GM19328 (cell line): Measurements from ENCODE around the gene CNOT11.
A peak's percentile ranks its signal among the peaks of the same experiment; 100 is the strongest.
"Not testable (repeated sequence)": the region's sequence is repeated elsewhere in the genome, so short reads cannot be mapped to it uniquely, and the experiment has no call there.

Source experiments
- ATAC-seq: cut with Tn5 transposase; IDR thresholded peaks from one replicate; pipeline ENCODE4 v1.9.1; 2021; ENCODE audit warnings: mild to moderate bottlenecking, moderate library complexity; ENCODE audit not compliant: unreplicated experiment

Gene CNOT11

GRCh38 chr2:101252408-101253012 lies at the start of gene CNOT11:
CNOT11 (plus strand) TSS chr2:101252886; CDS start chr2:101252965, 79 bp downstream.
- peak; percentile 81 for ATAC-seq

DNA sequence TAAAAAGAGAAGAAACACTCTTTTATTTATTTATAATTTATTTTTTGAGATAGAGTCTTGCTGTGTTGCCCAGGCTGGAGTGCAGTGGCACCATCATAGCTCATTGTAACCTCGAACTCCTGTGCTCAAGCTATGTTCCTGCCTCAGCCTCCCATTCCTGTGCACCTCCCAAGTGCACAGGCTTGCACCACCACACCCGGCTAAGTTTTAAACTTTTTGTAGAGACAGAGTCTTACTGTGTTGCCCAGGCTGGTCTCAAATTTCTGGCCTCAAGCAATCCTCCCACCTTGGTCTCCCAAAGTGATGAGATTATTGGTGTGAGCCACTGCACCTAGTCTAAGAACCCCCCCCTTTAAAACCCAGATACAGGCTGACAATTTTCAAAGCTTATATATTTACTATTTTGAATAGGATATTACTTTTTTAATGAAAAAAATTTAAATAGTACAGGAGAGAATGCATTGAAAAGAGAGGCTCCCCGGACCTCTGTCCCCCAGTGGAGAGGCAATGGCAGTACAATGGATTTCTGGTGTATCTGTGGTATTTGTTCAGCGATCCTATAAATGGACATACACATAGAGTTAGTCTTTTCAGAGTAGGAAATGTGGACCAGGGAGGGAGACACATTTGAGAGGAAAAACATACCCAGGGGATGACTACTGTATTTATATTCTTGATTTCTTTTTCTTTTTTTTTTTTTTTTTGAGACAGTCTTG lies 48.1 kb upstream of the CNOT11 start:
- ATAC-seq: no peak

DNA sequence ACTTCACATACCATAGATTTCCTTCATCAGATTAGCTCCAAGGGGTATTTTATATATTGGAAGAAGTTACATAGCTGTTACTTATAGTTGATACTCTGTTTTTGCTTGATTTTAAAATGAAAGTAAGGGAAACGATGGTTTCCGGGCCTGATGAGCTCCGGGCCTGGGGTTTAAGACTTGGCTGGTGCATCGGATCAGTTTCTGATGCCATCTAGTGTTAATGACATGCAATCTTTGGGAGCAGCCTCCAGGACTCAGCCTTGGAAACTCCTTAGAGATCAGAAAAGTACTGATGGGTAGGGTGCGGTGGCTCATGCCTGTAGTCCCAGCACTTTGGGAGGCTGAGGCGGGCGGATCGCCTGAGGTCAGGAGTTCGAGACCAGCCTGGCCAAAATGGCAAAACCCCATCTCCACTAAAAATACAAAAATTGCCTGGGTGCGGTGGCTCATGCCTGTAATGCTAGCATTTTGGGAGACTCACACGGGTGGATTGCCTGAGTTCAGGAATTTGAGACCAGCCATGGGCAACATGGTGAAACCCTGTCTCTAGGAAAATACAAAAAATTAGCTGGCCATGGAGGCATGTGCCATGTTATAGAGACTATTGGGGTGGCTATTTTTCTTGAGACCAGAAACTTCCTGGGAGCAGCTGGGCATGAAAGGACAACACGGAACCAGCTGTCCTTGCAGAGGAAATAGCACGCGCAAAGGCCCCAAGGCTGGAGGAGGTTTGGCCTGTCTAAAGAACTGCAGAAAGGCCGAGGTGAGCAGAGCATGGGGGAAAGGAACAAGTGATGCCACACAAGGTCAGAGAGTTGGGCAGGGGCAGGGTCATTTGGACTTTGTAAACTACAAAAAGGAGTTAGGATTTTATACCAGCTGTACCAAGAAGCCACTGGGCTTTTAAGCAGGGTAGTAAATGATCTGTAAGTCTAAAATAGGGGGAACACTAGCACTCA lies 46.9 kb upstream of the CNOT11 start:
- ATAC-seq: no peak

GRCh38 chr2:101208830-101209229 lies 43.9 kb upstream of the CNOT11 start:
- no peak for ATAC-seq

DNA sequence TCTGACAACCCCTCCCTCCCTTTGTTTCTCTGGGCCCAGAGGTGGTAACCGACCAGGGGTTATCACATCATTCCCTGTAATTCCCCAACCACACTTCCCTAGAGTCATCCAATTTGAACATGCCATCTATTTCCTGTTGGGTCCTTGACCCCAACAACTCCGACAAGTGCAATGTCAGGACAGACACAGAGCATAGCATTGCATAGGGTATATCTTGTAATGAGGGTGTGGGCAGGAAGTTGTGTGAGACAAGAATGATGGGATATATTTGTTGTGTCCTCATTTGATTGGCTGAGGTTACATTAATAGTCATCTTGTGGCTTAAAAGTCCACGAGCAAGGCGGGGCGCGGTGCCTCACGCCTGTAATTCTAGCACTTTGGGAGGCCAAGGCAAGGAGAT lies 33.4 kb upstream of the CNOT11 start:
- no peak for ATAC-seq

DNA sequence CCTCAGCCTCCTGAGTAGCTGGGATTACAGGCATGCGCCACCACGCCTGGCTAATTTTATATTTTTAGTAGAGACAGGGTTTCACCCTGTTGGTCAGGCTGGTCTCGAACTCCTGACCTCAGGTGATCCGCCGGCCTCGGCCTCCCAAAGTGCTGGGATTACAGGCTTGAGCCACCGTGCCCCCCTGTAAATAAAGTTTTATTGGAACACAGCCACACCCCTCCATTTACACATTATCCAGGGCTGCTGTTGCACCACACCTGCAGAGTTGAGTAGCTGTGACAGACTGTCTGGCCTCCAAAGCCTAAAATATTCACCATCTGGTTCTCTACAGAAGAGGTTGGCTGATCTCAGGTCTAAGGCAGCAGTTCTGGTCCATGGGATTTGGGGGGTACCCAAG lies 32.6 kb upstream of the CNOT11 start:
- not testable (repeated sequence) for ATAC-seq

DNA sequence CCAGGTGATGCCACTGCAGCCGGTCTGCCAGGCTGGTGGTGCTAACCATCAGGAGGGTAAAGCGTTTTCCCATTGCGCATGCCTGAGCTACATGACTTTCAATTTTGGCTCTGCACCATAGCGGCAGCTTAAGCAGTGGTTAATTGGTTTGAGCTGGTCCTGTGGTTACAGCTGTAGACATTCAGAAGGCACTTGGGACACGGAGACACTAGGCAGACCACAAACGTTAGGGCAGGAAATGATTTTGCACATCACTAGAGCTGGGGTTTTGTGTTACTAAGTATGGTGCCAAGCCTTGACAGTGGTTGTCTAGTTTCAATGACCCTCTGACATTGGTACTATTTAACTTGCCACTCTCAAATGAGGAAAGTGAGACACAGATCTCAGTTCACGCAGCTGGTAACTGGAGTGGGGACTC lies 28.9 kb upstream of the CNOT11 start:
- peak; percentile 99 for ATAC-seq

DNA sequence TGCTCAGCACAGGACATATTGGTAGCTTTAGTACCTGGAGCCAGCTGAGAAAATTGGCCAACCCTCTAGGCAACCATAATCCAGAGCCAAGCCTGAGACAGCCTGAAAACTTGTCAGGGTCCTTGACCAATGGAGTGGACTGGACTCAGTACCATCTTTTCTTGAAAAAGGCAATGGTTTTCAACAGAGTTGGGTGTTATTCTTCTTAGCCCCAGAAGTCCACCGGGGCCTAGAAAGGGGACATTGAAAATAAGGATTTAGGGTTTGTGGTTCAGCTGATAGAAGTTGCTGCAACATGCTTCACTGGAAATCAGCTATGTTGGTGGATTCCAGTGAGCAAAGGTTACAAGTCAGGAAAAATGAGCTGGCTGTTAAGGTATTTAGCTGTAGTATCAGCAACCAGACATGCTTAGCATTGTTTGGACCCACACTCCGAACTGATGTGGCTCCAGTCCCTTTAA lies 22.1 kb upstream of the CNOT11 start:
- no peak for ATAC-seq

DNA sequence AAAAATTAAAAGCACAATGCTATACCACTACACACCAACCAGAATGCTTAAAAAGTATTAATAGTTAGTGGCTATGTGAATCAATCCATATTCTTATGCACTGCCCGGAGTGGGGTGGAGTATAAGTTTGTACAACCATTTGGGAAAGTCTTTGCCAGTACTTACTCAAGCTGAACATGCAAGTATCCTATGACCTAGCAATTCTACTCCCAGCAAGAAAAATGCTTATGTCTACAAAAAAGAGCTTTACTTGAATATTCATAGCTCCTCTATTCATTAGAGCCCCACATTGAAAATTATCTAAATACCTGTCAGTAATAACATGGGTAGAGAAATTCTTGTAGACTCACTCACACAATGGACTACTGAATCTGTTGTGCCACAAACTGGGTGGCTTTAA lies 21.4 kb upstream of the CNOT11 start:
- ATAC-seq: no peak

- no peak for ATAC-seq
Measured at GRCh38 chr2:101231937-101232730, 20.6 kb upstream of the CNOT11 start.

DNA sequence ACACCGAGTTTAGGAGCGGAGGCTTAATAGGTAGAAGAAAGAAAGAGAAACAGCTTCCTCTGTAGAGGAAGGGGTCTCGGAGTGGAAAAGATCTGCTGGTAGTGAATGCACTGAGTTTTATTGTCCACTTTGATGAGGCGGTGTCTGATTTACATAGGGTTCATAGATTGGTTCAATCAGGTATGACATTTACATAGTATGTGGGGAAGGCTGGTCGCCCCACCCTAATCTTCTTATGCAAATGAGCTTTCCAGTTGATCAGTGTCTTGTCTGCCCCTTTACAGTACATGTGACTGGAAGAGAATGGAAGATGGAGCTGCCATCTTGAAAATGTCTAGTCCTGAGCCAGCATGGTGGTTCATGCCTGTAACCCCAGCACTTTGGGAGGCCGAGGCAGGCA lies 19.9 kb upstream of the CNOT11 start:
- ATAC-seq: no peak

- no peak for ATAC-seq
Measured at GRCh38 chr2:101234169-101234938, 18.3 kb upstream of the CNOT11 start.

- not testable (repeated sequence) for ATAC-seq
Measured at GRCh38 chr2:101235956-101236355, 16.7 kb upstream of the CNOT11 start.

DNA sequence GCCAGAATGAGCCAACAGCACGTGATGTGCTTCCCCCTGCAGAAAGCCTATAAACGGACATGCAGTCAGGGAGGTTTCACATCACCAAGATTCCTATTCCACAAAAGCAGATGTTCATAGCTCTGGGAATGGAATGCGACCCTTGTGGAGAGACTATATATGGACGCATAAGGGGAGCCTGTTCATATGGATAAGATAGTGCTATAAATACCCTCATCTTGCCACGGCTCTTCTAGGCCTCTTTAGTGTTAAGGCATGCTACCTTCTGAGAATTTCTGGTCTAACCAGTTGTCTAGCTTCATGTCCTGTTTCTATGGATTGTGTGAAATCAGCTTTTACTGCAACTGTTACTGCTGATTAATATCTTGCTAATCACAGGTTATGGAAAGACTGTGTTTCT lies 14.7 kb upstream of the CNOT11 start:
- not testable (repeated sequence) for ATAC-seq

DNA sequence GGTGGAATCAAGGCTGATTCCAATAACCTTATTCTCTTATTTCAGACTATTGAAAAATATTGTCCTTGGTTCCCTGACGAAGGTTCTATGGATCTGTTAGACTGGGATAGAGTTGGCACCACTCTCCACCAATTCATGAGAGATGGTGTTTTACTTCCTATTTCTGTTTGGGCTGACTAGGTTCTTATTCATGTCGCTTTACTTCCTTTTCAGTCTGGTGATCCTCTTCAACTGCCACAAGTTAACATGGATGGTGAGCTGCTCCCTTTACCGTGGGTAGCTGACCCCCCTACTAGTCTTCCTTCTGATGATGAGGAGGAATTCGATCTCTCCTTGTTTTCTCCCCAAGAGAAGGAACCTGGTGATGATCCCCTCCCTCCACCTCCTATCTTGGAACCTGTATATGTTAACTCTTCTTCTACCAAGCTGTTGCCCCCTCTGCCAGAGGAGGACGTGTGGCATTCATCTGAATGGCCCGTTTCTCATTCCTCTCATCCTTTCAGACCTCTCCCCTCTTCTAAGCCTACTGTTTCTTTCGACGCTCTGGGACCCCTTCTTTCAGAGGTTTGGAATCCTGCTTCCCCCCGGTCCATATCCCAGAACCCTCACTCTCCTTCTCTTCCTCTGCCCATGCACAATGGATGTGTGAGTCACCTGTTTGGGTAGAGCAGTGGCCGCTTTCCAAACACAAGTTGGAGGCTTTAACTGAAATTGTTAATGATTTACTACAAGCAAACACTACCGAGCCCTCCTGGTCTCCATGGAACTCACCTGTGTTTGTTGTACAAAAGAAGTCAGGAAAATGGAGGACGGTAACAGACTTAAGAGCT lies 13.5 kb upstream of the CNOT11 start:
- ATAC-seq: no peak

DNA sequence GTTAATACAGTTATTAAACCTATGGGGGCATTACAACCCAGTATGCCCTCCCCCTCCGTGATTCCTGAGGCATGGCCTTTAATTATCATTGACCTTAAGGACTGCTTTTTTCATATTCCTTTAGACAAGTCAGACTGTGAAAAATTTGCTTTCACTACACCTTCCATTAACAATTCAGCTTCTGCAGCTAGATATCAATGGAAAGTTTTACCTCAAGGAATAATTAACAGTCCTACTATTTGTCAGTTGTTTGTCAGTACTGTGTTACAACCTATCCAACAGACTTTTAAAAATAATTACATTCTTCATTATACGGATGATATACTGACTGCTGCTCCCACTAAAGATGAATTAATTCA lies 12.9 kb upstream of the CNOT11 start:
- ATAC-seq: not testable (repeated sequence)

DNA sequence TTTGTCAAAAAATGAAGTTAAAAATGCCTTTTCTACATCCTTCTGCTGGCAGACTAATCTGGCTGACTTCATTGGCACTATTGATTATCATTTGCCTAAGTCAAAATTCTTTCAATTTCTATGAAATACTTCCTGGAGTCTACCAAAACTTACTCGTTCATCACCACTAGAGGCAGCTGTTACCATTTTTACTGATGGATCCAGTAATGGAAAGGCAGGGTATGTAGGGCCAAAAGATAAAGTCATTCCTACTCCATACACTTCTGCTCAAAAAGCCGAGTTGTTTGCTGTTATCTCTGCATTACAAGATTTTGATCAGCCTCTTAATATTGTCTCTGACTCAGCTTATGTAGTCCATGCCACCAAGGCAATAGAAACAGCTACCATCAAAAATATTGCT lies 12.0 kb upstream of the CNOT11 start:
- ATAC-seq: not testable (repeated sequence)

DNA sequence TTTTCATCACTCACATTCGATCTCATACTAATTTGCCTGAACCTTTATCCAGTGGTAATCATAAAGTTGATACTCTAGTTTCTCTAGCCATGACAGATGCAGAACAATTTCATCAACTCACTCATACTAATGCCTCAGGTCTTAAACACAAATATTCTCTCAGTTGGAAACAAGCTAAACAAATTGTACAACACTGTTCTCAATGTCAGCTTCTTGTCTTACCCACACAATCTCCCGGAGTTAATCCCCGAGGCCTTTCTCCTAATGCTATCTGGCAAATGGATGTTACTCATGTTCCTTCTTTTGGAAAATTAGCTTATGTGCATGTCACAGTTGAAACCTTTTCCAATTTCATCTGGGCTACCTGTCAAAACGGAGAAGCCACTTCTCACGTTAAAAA lies 11.5 kb upstream of the CNOT11 start:
- ATAC-seq: no peak

- not testable (repeated sequence) for ATAC-seq
Measured at GRCh38 chr2:101244373-101244772, 8.3 kb upstream of the CNOT11 start.
